ENCODE measurements around the gene ITGB2. TPM values are rescaled to one million over a fixed set of nuclear protein-coding genes. Genes with fewer than 3 reads are reported as not detected.

Gene ITGB2
- total RNA-seq, 1 experiment from 2014 or later, result 1.5 TPM

DNA sequence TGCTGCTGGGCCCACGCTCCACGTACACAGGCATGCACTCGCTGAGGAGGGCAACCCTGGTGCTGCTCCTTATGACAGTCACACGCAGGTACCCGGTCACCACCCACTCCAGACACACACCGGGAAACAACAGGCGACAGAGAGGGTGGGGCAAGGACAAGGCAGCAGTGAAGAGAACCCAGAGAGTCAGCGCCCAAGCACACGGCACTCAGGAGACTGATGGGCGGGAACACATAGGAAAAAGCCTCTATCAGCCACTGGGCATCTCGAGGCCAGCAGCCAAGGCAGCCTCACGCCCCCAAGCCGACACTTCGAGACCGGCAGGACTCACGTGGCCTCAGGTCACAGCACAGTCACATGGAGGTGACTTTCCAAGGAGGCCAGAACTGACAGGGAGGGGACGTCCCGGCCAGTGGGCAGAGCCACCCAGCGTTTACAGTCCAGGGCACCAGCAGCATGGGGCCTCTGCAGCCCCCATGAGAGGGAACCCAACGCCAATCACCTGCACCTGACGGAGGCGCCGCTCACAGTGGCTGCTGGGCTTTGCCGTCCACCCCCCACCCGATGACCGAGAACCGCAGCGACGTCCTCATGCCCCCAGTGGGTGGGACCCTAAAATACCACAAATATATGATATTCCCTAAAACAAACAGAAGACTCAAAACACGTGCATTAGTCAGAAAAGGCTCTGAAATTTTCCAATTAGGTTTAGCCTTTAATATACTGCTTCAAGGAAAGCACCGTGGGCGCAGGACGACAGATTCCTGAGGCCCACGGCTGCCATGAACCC lies 66.9 kb downstream of the ITGB2 start:
- peaks cover 66% of the 10 kb centered on the region for H3K36me3 Mint-ChIP-seq
- DNase-seq (ENCODE audit: low spot score), result no peak
- H3K4me3 Mint-ChIP-seq, result no peak overlapping the region
- no peak overlapping the region for H3K27ac Mint-ChIP-seq
- CTCF ChIA-PET, result no interaction called here
- TF ChIP-seq, protein P1, sequence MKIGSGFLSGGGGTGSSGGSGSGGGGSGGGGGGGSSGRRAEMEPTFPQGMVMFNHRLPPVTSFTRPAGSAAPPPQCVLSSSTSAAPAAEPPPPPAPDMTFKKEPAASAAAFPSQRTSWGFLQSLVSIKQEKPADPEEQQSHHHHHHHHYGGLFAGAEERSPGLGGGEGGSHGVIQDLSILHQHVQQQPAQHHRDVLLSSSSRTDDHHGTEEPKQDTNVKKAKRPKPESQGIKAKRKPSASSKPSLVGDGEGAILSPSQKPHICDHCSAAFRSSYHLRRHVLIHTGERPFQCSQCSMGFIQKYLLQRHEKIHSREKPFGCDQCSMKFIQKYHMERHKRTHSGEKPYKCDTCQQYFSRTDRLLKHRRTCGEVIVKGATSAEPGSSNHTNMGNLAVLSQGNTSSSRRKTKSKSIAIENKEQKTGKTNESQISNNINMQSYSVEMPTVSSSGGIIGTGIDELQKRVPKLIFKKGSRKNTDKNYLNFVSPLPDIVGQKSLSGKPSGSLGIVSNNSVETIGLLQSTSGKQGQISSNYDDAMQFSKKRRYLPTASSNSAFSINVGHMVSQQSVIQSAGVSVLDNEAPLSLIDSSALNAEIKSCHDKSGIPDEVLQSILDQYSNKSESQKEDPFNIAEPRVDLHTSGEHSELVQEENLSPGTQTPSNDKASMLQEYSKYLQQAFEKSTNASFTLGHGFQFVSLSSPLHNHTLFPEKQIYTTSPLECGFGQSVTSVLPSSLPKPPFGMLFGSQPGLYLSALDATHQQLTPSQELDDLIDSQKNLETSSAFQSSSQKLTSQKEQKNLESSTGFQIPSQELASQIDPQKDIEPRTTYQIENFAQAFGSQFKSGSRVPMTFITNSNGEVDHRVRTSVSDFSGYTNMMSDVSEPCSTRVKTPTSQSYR (CRISPR knock-in tag; IDR thresholded peaks at IDR 0.05), result no peak
- TF ChIP-seq, protein P2, sequence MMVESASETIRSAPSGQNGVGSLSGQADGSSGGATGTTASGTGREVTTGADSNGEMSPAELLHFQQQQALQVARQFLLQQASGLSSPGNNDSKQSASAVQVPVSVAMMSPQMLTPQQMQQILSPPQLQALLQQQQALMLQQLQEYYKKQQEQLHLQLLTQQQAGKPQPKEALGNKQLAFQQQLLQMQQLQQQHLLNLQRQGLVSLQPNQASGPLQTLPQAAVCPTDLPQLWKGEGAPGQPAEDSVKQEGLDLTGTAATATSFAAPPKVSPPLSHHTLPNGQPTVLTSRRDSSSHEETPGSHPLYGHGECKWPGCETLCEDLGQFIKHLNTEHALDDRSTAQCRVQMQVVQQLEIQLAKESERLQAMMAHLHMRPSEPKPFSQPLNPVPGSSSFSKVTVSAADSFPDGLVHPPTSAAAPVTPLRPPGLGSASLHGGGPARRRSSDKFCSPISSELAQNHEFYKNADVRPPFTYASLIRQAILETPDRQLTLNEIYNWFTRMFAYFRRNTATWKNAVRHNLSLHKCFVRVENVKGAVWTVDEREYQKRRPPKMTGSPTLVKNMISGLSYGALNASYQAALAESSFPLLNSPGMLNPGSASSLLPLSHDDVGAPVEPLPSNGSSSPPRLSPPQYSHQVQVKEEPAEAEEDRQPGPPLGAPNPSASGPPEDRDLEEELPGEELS (CRISPR knock-in tag; IDR thresholded peaks at IDR 0.05), result no peak
- TF ChIP-seq ZNF416 (CRISPR knock-in tag; IDR thresholded peaks at IDR 0.05), result no peak
- no peaks in the 10 kb centered on the region for H3K4me1 Mint-ChIP-seq
- no peaks in the 10 kb centered on the region for H3K27me3 Mint-ChIP-seq (ENCODE audit: low read depth)
- H3K9me3 Mint-ChIP-seq, result no peaks in the 10 kb centered on the region
- POLR2A ChIA-PET, result no interaction called here
- ATAC-seq, result no peak

DNA sequence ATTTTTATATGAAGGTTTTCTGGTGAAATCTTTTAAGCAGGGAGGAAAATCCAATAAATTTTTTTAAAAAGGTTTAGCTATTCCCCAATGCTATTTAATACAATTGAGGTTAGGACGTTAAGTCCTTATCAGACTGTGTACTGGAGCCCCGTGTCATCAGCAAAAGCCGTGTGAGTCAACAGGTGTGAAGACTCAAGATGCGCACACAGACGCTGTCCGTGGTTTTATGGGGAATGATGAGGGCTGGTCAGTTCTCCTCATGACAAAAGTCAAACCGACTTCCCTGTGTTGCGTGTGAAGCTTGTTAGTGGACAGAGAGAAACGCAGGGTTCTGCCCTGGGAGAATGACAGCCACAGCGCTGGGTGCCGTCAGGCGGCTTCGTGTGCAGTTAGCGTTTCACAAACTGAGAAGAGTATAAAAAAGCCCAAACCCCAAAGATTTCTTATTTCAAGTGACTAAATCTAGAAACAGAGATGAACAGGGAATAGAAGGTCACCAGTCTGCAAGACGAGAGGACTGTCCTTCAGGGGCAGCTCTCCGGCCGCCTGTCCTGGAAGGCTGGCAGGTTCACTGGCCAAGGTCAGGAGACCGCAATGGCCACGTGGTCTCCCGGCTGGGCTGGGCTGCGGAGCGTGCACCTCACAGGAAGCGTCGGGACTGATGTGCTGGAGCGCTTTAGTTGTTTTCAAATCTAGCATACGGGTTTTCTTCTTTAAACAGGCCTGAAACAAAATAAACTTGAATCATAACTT lies 69.6 kb downstream of the ITGB2 start:
- H3K27me3 Mint-ChIP-seq (ENCODE audit: low read depth), result no peaks in the 10 kb centered on the region
- ATAC-seq (no peak), DNase-seq (ENCODE audit: low spot score) (no peak)
- H3K9me3 Mint-ChIP-seq, result no peaks in the 10 kb centered on the region
- TF ChIP-seq FOXK1 (CRISPR knock-in tag; IDR thresholded peaks at IDR 0.05), result no peak
- no peak for TF ChIP-seq MYBL2 (CRISPR knock-in tag; IDR thresholded peaks at IDR 0.05)
- no peak for TF ChIP-seq MXD4 (CRISPR knock-in tag; IDR thresholded peaks at IDR 0.05; ENCODE audit: borderline replicate concordance)
- TF ChIP-seq ZNF317 (CRISPR knock-in tag; IDR thresholded peaks at IDR 0.05; ENCODE audit: borderline replicate concordance, low read depth), result no peak
- TF ChIP-seq ZNF396 (CRISPR knock-in tag; IDR thresholded peaks at IDR 0.05; ENCODE audit: borderline replicate concordance), result no peak
- no peak for TF ChIP-seq TCF7 (CRISPR knock-in tag; IDR thresholded peaks at IDR 0.05; ENCODE audit: low read depth)
- no peak overlapping the region for H3K27ac Mint-ChIP-seq
- peaks cover 52% of the 10 kb centered on the region for H3K36me3 Mint-ChIP-seq
- ChIA-PET POLR2A (no interaction called here), CTCF (interaction anchor here (1.1 kb wide), 1 partner anchor 99 kb away, joined by 3 read pairs; no protein-coding TSS in a partner anchor)
- H3K4me1 Mint-ChIP-seq, result peaks cover 5% of the 10 kb centered on the region
- H3K4me3 Mint-ChIP-seq, result no peak overlapping the region

DNA sequence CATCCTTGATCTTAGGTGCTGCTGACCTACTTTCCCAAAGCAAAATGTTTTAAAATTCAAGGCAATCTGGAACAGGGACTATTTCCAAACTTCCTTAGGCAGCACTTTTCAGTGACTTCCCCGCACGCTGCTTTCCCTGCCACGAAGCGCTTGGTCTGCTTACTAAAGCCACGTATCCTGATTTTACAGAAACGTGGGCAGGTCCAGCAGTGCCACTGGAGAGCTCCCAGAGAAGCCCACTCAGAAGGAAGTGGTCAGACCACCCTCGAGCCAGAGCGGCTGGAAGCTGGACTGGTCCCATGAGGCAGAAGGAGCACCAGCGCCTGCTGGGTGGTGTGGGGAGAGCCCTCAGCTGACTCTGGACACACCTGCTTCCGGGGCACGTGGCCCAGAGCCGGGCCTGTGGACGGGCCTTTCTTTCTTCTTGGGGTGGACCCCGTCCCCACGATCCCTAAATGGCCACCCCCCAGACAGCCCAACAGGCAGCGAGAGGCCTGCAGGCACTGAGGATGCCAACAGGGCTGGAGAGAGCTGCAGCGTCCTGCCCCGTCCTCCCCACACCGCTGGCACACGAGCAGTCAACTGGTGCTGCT lies 70.4 kb downstream of the ITGB2 start:
- H3K27me3 Mint-ChIP-seq (ENCODE audit: low read depth), result no peaks in the 10 kb centered on the region
- H3K27ac Mint-ChIP-seq, result no peak overlapping the region
- CTCF ChIA-PET, result interaction anchor here (1.1 kb wide), 1 partner anchor 100 kb away, joined by 3 read pairs; no protein-coding TSS in a partner anchor
- ATAC-seq (no peak), DNase-seq (ENCODE audit: low spot score) (no peak)
- peaks cover 7% of the 10 kb centered on the region for H3K4me1 Mint-ChIP-seq
- H3K36me3 Mint-ChIP-seq, result peaks cover 47% of the 10 kb centered on the region
- H3K4me3 Mint-ChIP-seq, result no peak overlapping the region
- H3K9me3 Mint-ChIP-seq, result no peaks in the 10 kb centered on the region
- POLR2A ChIA-PET, result no interaction called here
- no peak for TF ChIP-seq PRRX2 (CRISPR knock-in tag; IDR thresholded peaks at IDR 0.05)
- TF ChIP-seq, protein P3, sequence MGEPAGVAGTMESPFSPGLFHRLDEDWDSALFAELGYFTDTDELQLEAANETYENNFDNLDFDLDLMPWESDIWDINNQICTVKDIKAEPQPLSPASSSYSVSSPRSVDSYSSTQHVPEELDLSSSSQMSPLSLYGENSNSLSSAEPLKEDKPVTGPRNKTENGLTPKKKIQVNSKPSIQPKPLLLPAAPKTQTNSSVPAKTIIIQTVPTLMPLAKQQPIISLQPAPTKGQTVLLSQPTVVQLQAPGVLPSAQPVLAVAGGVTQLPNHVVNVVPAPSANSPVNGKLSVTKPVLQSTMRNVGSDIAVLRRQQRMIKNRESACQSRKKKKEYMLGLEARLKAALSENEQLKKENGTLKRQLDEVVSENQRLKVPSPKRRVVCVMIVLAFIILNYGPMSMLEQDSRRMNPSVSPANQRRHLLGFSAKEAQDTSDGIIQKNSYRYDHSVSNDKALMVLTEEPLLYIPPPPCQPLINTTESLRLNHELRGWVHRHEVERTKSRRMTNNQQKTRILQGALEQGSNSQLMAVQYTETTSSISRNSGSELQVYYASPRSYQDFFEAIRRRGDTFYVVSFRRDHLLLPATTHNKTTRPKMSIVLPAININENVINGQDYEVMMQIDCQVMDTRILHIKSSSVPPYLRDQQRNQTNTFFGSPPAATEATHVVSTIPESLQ (CRISPR knock-in tag; IDR thresholded peaks at IDR 0.05), result no peak
- no peak for TF ChIP-seq SP1 (CRISPR knock-in tag; conservative IDR thresholded peaks at IDR 0.05)
- TF ChIP-seq, protein P4, sequence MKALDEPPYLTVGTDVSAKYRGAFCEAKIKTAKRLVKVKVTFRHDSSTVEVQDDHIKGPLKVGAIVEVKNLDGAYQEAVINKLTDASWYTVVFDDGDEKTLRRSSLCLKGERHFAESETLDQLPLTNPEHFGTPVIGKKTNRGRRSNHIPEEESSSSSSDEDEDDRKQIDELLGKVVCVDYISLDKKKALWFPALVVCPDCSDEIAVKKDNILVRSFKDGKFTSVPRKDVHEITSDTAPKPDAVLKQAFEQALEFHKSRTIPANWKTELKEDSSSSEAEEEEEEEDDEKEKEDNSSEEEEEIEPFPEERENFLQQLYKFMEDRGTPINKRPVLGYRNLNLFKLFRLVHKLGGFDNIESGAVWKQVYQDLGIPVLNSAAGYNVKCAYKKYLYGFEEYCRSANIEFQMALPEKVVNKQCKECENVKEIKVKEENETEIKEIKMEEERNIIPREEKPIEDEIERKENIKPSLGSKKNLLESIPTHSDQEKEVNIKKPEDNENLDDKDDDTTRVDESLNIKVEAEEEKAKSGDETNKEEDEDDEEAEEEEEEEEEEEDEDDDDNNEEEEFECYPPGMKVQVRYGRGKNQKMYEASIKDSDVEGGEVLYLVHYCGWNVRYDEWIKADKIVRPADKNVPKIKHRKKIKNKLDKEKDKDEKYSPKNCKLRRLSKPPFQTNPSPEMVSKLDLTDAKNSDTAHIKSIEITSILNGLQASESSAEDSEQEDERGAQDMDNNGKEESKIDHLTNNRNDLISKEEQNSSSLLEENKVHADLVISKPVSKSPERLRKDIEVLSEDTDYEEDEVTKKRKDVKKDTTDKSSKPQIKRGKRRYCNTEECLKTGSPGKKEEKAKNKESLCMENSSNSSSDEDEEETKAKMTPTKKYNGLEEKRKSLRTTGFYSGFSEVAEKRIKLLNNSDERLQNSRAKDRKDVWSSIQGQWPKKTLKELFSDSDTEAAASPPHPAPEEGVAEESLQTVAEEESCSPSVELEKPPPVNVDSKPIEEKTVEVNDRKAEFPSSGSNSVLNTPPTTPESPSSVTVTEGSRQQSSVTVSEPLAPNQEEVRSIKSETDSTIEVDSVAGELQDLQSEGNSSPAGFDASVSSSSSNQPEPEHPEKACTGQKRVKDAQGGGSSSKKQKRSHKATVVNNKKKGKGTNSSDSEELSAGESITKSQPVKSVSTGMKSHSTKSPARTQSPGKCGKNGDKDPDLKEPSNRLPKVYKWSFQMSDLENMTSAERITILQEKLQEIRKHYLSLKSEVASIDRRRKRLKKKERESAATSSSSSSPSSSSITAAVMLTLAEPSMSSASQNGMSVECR (CRISPR knock-in tag; IDR thresholded peaks at IDR 0.05; ENCODE audit: borderline replicate concordance), result no peak
